Activated gamma-delta T cell treated with Interleukin-2 at 50 U/mL for 16 hours (primary cell): ENCODE data around the gene PCDHA4.
"Not testable (repeated sequence)": the region's sequence is repeated elsewhere in the genome, so short reads cannot be mapped to it uniquely, and the experiment has no call there.

Source experiments
- DNase-seq: peaks from one replicate; pipeline ENCODE4 v3.0.0-alpha.2; 2020

The PCDHA4 gene

DNA sequence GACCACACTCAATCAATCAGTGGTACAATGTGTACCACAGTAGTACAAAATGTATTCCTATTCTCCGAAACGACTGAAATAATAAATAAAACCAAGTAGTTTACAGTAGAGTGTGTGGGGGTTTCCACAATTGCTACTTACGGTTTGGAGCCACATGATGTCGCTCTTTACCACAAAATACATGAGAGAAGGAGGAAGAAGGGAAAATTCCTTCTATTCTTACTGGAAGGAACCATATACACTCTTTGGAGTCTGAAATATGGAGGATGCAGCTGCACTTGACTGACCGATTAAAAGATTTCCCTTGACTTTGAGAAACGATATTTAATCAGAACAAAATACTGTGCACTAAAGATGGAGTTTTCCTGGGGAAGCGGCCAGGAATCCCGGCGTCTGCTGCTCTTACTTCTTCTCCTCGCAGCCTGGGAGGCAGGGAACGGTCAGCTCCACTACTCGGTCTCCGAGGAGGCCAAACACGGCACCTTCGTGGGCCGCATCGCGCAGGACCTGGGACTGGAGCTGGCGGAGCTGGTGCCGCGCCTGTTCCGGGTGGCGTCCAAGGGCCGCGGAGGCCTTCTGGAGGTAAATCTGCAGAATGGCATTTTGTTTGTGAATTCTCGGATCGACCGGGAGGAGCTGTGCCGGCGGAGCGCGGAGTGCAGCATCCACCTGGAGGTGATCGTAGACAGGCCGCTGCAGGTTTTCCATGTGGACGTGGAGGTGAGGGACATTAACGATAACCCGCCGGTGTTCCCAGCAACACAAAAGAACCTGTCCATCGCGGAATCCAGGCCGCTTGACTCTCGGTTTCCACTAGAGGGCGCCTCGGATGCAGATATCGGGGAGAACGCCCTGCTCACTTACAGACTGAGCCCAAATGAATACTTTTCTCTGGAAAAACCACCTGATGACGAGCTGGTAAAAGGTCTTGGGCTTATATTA is at the start of gene PCDHA4:
TSS of gene PCDHA4 (plus strand) at position 235 of the 942 bp plus-strand sequence.
- no peak for DNase-seq

DNA sequence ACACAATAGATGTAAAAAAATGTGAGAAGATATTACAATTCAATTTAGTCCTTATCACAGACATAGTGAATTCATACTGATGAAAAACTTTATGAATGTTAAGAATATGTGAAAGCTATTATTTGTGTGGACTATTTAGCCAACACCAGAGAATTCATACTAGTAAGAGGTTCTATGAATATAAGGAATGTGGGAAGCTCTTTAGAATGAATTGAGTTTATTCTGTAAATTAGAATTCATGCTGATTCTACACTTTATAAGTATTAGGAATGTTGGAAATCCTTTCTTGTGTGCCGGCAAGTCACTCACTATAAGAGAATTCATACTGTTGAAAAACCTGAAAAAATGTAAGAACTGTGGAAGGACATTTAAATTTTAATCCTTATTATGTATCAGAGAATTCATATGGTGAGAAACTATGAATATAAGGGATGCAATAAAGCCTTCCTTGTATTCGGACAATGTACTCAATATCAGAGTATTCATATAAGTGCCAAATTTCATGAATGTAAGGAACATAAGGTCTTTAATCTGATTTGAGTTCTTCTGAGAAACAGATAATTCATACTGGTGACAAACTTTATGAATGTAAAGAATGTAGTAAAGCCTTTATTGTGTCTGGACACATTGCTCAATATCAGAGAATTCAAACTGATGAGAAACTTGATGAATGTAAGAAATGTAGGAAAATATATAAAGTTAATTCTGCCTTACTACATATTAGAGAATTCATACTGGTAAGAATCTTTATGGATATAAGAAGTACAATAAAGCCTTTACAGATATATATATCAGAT is 42.5 kb upstream of the PCDHA4 start:
- no peak for DNase-seq

DNA sequence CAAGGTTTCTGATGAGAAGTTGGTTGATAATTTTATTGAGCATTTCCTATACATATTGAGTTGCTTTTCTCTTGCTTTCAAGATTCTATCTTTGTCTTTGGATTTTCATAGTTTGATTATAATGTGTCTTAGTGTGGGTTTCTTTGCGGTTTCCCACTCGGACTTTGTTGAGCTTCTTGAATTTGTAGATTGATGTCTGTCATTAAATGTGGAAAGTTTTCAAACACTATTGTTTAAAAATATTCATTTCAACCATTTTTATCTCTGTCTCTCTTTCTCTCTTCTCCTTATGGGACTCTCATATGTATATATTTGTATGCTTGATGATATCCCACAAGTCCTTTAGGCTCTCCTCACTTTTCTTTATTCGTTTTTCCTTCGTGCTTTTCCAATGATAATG is 39.4 kb upstream of the PCDHA4 start:
- DNase-seq, result no peak

DNA sequence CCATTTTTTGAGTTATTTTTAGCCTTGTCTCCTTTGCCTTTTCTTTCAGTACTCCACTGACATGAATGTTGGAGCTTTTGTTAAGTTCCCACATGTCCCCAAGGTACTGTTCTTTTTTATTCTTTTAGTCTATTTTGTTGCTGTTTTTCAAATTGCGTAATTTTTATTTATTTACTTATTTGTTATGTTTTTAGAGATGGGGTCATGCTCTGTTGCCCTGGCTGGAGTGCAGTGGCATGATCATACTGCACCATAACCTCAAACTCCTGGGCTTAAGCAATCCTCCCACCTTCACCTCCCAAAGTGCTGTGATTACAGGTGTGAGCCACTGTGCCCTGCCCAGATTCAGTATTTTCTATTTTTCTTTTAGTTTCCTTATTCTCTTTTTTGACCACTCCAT is 26.4 kb upstream of the PCDHA4 start:
- no peak for DNase-seq

DNA sequence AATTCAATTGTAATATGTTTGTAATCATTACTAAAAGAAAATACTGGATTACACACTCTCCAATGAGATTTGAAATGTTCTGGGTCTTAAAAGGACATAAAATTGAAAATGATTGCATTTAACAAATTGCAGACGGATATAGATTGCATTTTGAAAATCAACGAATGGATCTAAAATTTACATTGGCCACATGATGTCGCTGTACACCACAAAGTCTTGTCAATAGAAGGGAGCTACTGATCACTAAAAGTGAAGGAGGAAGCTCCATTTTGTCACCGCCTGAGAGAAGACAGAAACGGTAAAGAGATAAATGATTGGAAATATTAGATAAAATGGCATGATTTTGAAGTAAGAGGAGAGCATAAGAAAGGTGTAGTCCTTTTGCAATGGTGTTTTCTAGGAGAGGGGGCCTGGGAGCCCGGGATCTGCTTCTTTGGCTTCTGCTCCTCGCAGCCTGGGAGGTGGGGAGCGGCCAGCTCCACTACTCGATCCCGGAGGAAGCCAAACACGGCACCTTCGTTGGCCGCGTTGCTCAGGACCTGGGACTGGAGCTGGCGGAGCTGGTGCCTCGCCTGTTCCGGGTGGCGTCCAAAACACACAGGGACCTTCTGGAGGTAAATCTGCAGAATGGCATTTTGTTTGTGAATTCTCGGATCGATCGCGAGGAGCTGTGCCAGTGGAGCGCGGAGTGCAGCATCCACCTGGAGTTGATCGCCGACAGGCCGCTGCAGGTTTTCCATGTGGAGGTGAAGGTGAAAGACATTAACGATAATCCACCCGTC is 20.8 kb upstream of the PCDHA4 start, which contains the start of gene PCDHA1:
TSS of gene PCDHA1 (plus strand) at position 236 of the 782 bp plus-strand sequence.
- no peak for DNase-seq

DNA sequence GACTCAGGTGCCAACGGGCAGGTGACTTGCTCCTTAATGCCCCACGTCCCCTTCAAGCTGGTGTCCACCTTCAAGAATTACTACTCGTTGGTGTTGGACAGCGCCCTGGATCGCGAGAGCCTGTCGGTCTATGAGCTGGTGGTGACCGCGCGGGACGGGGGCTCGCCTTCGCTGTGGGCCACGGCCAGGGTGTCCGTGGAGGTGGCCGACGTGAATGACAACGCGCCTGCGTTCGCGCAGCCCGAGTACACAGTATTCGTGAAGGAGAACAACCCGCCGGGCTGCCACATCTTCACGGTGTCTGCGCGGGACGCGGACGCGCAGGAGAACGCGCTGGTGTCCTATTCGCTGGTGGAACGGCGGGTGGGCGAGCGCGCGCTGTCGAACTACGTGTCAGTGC is 19.4 kb upstream of the PCDHA4 start:
- not testable (repeated sequence) for DNase-seq

DNA sequence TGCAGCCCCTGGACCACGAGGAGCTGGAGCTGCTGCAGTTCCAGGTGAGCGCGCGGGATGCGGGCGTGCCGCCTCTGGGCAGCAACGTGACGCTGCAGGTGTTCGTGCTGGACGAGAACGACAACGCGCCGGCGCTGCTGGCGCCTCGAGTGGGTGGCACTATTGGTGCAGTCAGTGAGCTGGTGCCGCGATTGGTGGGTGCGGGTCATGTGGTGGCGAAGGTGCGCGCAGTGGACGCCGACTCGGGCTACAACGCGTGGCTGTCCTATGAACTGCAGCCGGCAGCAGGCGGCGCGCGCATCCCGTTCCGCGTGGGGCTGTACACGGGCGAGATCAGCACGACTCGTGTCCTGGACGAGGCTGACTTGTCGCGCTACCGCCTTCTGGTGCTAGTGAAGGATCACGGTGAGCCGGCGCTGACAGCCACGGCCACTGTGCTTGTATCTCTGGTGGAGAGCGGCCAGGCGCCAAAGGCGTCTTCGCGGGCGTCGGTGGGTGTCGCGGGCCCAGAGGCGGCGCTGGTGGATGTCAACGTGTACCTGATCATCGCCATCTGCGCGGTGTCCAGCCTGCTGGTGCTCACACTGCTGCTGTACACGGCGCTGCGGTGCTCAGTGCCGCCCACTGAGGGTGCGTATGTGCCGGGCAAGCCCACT is 18.9 kb upstream of the PCDHA4 start:
- not testable (repeated sequence) for DNase-seq

DNA sequence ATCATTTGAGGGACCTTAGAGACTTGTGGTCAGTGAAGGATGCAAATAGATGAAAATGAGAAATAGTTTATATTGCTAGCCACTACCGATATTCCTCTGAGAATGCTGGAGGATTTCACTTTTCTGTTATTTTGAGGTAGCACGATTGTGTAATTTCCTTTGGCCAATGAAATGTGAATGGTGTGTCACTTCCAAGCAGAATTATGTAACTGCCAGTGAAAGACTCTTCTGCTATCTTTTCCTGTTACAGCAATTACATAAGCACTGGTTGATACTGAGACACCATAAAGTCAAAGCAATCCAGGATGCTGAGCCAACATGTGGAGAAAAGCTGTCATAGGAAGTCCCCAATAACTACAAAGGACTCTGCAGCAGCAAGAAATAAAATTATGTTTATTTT is 15.8 kb upstream of the PCDHA4 start:
- no peak for DNase-seq

DNA sequence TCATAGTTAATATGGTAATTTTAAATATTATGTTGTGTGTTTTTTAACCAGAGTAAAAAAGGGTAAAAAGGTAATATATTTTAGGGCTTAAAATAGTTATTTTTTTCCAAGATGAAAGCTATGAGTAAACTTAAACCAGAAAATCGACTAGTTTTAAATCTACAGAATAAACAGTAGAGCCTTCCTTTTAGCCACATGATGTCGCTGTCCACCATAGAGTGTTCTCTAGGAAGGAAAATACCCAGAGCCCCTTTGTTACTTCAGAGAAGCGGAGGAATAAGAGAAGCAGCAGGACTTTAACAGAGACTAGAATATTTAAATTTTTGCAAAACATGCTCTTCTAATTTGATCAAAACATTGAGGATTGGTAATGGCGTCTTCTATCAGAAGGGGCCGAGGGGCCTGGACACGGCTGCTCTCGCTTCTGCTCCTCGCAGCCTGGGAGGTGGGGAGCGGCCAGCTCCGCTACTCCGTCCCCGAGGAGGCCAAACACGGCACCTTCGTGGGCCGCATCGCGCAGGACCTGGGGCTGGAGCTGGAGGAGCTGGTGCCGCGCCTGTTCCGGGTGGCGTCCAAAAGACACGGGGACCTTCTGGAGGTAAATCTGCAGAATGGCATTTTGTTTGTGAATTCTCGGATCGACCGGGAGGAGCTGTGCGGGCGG is 12.1 kb upstream of the PCDHA4 start, which contains the start of gene PCDHA2:
TSS of gene PCDHA2 (plus strand) at position 258 of the 664 bp plus-strand sequence.
- no peak for DNase-seq

DNA sequence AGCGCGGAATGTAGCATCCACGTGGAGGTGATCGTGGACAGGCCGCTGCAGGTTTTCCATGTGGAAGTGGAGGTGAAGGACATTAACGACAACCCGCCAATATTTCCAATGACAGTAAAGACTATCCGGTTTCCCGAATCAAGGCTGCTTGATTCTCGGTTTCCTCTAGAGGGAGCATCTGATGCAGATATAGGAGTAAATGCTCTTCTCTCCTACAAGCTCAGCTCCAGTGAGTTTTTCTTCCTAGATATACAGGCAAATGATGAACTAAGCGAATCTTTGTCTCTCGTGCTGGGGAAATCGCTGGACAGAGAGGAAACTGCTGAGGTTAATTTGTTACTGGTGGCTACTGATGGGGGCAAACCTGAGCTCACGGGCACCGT is 11.6 kb upstream of the PCDHA4 start:
- no peak for DNase-seq

DNA sequence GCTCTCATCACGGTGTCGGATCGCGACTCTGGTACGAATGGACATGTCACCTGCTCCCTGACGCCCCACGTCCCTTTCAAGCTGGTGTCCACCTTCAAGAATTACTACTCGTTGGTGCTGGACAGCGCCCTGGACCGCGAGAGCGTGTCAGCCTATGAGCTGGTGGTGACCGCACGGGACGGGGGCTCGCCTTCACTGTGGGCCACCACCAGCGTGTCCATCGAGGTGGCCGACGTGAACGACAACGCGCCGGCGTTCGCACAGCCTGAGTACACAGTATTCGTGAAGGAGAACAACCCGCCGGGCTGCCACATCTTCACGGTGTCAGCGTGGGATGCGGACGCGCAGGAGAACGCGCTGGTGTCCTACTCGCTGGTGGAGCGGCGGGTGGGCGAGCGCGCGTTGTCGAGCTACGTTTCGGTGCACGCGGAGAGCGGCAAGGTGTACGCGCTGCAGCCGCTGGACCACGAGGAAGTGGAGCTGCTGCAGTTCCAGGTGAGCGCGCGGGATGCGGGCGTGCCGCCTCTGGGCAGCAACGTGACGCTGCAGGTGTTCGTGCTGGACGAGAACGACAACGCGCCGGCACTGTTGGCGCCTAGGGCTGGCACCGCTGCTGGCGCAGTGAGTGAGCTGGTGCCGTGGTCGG is 10.7 kb upstream of the PCDHA4 start:
- DNase-seq, result not testable (repeated sequence)

DNA sequence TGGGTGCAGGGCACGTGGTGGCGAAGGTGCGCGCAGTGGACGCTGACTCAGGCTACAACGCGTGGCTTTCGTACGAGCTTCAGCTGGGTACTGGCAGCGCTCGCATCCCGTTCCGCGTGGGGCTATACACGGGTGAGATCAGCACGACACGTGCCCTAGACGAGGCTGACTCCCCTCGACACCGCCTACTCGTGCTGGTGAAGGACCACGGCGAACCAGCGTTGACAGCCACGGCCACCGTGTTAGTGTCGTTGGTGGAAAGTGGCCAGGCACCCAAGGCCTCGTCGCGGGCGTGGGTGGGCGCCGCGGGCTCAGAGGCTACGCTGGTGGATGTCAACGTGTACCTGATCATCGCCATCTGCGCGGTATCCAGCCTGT is 10.2 kb upstream of the PCDHA4 start:
- no peak for DNase-seq

DNA sequence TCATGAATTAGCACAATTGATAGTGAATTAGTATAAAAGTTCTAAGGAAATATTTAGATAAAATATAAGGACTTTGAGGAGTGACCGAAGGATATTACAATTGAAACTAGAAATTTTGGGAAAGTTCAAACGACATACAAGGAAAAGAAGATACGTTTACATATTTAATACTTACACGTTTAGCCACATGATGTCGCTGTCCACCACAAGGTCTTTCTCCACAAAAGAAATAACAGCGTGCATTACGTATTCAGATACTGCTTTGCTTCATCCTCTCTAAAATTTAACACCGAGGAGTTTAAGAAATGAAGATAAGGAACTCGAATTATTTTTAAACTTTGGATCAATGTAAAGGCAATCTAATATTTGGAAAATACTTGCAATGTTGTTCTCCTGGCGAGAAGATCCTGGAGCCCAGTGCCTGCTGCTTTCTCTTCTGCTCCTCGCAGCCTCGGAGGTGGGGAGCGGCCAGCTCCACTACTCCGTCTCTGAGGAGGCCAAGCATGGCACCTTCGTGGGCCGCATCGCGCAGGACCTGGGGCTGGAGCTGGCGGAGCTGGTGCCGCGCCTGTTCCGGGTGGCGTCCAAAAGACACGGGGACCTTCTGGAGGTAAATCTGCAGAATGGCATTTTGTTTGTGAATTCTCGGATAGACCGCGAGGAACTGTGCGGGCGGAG is 5.9 kb upstream of the PCDHA4 start, which contains the start of gene PCDHA3:
TSS of gene PCDHA3 (plus strand) at position 242 of the 678 bp plus-strand sequence.
- DNase-seq, result no peak

DNA sequence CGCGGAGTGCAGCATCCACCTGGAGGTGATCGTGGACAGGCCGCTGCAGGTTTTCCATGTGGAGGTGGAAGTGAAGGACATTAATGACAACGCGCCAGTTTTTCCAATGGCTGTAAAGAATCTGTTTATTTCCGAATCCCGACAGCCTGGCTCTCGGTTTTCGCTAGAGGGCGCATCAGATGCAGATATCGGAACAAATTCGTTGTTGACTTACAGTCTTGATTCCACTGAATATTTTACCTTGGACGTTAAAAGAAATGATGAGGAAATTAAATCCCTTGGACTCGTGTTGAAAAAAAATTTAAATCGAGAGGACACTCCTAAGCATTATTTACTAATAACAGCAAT is 5.4 kb upstream of the PCDHA4 start:
- no peak for DNase-seq

DNA sequence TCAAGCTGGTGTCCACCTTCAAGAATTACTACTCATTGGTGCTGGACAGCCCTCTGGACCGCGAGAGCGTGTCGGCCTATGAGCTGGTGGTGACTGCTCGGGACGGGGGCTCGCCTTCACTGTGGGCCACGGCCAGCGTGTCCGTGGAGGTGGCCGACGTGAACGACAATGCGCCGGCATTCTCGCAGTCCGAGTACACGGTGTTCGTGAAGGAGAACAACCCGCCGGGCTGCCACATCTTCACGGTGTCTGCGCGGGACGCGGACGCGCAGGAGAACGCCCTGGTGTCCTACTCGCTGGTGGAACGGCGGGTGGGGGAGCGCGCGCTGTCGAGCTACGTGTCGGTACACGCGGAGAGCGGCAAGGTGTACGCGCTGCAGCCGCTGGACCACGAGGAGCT is 4.5 kb upstream of the PCDHA4 start:
- not testable (repeated sequence) for DNase-seq

DNA sequence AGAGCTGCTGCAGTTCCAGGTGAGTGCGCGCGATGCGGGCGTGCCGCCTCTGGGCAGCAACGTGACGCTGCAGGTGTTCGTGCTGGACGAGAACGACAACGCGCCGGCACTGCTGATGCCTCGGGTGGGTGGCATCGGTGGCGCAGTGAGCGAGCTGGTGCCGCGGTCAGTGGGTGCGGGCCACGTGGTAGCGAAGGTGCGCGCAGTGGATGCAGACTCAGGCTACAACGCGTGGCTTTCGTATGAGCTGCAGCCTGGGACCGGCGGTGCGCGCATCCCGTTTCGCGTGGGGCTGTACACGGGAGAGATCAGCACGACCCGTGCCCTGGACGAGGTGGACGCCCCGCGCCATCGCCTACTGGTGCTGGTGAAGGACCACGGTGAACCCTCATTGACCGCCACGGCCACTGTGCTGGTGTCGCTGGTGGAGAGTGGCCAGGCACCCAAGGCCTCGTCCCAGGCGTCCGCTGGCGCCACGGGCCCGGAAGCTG is 4.0 kb upstream of the PCDHA4 start:
- no peak for DNase-seq

DNA sequence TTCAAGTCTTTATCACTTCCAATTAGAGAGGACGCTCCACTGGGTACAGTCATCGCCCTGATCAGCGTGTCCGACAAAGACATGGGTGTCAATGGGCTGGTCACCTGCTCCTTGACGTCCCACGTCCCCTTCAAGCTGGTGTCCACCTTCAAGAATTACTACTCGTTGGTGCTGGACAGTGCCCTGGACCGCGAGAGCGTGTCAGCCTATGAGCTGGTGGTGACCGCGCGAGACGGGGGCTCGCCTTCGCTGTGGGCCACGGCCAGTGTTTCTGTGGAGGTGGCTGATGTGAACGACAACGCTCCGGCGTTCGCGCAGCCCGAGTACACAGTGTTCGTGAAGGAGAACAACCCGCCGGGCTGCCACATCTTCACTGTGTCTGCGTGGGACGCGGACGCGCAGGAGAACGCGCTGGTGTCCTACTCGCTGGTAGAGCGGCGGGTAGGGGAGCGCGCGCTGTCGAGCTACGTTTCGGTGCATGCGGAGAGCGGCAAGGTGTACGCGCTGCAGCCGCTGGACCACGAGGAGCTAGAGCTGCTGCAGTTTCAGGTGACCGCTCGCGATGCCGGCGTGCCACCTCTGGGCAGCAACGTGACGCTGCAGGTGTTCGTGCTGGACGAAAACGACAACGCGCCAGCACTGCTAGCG is 1.5 kb downstream of the PCDHA4 start:
- not testable (repeated sequence) for DNase-seq

DNA sequence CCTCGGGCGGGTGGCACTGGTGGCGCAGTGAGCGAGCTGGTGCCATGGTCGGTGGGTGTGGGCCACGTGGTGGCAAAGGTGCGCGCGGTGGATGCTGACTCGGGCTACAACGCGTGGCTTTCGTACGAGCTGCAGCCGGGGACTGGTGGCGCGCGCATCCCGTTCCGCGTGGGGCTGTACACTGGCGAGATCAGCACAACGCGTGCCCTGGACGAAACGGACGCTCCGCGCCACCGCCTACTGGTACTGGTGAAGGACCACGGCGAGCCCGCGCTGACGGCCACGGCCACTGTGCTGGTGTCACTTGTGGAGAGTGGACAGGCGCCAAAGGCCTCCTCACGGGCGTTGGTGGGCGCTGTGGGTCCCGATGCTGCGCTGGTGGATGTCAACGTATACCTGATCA is 2.0 kb downstream of the PCDHA4 start:
- DNase-seq, result no peak

DNA sequence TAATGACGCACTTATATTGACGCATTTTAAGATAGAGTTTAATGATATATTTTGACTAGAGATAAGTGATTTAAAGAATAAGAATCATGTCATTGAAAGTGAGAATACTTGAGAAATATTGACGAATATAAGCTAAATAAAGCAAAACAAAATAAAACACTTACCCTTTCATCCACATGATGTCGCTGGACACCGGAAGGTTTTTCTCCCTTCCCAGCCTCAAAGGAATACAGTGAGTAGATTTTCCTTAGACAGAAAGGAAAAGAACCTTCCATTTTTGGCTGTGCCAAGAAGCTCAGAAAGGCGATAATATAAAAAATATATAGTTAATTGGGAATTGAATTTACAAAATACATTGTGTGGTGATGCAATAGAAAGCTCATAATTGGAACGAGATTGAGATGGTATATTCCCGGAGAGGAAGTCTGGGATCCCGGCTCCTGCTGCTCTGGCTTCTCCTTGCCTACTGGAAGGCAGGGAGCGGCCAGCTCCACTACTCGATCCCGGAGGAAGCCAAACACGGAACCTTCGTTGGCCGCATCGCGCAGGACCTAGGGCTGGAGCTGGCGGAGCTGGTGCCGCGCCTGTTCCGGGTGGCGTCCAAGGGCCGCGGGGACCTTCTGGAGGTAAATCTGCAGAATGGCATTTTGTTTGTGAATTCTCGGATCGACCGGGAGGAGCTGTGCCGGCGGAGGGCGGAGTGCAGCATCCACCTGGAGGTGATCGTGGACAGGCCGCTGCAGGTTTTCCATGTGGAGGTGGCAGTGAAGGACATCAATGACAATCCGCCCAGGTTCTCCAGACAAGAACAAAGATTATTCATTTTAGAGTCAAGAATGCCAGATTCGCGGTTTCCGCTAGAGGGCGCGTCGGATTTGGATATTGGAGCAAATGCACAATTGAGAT is 14.8 kb downstream of the PCDHA4 start, which contains the start of gene PCDHA5:
TSS of gene PCDHA5 (plus strand) at position 239 of the 906 bp plus-strand sequence.
- no peak for DNase-seq
